RPMI7951 (cell line): ENCODE data around the gene SKIL. TPM values are rescaled to one million over a fixed set of nuclear protein-coding genes. Genes with fewer than 3 reads are reported as not detected.
"Not testable (repeated sequence)": the region's sequence is repeated elsewhere in the genome, so short reads cannot be mapped to it uniquely, and the experiment has no call there.

ENCODE experiments used
- DNase-seq: peaks from one replicate; pipeline ENCODE4 v3.0.0-alpha.2; 2012; ENCODE audit warnings: low read depth
- total RNA-seq: library from RNA; depleted of rRNA; stranded (reverse); fragments of >200 nt; shearing (Covaris generic); gene quantifications from 2 replicates; pipeline ENCODE4 v1.2.3, GENCODE V29; 2014; rRNA removed

SKIL gene, protein sequence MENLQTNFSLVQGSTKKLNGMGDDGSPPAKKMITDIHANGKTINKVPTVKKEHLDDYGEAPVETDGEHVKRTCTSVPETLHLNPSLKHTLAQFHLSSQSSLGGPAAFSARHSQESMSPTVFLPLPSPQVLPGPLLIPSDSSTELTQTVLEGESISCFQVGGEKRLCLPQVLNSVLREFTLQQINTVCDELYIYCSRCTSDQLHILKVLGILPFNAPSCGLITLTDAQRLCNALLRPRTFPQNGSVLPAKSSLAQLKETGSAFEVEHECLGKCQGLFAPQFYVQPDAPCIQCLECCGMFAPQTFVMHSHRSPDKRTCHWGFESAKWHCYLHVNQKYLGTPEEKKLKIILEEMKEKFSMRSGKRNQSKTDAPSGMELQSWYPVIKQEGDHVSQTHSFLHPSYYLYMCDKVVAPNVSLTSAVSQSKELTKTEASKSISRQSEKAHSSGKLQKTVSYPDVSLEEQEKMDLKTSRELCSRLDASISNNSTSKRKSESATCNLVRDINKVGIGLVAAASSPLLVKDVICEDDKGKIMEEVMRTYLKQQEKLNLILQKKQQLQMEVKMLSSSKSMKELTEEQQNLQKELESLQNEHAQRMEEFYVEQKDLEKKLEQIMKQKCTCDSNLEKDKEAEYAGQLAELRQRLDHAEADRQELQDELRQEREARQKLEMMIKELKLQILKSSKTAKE
- 41.9 and 53.1 TPM in 2 replicates for total RNA-seq

DNA sequence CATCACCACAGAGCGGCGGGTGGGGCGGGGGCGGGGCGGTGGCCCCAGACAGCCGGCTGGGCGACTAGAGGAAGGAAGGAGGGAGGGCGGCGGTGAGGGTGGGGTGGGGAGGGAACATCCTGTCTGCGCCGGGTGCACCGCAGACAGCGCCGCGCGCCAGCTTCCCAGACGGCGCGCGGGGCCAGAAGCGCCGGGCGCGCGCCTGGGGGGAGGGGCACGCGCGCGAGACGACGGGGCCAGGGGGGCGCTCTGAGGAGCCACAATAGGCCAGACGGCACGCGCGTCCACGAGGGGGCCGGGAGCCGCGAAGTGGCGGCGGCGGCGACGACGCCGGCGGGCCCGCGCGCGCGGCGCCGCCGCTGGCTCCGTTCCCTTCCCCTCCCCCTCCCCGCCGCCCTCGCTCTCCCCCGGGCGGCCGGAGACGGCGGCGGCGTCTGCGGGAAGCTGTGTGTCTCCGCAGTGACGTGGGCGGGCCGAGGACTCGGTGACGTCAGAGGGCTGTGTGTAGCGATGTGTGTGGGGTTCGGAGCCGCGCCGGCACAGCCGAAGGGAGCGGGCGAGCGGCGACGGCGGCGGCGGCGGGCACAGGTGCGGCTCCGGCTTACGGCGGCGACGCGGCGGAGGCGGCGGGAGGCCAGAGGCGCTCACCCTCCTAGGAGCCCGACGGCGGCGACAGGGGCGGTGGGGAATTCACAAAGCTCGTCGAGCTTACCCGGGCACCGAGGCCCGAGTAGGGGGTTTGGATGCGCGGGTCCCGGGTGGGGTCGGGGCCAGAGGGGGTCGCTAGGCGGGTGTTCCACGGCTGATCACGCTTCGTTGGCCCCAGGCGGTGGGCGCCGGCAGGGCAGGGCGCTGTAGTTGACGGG is at the start of gene SKIL:
SKIL (plus strand) TSS at position 540 of the 866 bp plus-strand sequence. CDS start 2,617 bp downstream, outside the sequence.
- DNase-seq: peak; percentile 96

DNA sequence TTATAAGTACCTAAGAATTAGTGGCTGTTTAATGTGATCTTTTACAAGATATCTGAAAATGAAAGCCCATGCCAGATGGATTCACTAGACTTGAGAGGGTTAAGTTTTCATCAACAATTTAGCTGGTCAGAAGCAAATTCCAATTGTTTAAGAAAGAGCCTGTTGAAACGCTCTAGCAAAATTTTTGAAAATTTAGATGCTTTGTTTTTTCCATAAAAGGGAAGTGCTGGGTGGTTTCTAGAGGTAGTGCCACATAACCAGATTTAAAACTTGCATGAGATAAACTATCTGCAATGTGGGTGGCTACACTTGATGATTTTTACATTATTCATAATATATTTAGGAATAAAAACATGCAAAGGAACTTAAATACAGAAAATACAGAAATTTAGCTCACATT is 48.5 kb upstream of the SKIL start:
- no peak for DNase-seq

DNA sequence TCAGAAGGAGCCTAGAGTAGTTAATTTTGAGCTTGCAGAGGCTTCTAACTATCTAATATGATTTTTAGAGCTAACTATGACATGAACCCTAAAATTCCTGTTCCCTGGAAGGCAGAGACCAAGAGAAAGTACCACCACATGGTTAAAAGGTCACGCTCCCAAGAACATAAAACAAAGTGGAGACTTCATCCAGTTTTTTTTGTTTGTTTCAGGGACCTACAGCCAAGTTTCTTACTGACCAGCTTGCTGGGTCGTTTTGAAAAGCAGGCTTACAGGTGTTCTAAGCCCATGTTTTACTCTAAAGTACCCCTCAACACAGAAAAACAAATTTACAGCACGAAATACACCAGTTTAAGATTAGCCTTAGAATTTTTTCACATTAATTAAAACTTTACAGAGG is 39.6 kb upstream of the SKIL start:
- DNase-seq: no peak

DNA sequence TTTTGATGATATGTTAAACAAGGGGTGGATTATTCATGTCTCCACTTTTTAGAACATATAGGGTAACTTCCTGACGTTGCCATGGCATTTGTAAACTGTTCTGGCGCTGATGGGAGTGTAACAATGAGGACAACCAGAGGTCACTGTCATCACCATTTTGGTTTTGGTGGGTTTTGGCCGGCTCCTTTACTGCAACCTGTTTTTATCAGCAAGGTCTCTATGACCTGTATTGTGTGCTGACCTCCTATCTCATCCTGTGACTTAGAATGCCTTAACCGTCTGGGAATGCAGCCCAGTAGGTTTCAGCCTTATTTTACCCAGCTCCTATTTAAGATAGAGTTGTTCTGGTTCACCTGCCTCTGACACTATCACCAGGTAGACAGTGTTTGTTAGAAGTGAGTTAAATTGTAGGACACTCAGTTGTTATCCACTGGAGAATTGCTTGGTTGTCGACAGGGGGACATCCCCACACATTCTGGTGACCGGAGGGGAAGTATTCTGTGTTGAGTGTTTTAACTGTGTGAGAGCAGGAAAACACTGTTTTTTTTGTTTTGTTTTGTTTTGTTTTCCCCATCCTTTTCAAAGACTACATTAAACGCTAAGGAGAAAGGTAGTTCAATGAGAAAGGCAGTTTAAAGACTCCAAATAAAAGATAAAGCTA is 36.9 kb upstream of the SKIL start:
- peak; percentile 15 for DNase-seq

DNA sequence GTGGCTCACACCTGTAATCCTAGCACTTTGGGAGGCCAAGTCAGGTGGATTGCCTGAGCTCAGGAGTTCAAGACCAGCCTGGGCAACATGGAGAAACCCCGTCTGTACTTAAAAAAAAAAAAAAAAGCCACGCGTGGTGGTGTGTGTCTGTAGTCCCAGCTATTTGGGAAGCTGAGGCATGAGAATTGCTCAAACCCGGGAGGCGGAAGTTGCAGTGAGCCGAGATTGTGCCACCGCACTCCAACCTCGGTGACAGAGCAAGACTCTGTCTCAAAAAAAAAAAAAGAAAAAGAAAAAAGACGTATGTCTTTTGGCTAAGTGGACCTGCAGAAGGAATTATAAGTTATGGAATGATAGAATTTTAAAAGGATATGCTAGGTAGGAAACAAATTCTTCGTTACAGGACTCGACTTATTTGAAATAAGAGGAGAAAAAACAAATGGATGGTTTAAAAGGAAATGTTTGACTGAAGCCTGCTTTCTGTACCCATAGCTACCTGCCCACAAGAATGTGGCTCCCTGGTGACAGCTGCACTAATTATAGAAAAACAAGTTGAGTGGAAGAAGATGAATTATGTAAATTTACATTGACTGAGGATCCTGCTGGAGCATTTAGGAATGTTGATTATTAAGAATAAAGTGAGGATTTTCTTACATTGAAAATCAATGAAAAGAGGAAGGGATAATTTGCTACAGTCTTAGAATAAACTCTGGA is 36.0 kb upstream of the SKIL start:
- no peak for DNase-seq

DNA sequence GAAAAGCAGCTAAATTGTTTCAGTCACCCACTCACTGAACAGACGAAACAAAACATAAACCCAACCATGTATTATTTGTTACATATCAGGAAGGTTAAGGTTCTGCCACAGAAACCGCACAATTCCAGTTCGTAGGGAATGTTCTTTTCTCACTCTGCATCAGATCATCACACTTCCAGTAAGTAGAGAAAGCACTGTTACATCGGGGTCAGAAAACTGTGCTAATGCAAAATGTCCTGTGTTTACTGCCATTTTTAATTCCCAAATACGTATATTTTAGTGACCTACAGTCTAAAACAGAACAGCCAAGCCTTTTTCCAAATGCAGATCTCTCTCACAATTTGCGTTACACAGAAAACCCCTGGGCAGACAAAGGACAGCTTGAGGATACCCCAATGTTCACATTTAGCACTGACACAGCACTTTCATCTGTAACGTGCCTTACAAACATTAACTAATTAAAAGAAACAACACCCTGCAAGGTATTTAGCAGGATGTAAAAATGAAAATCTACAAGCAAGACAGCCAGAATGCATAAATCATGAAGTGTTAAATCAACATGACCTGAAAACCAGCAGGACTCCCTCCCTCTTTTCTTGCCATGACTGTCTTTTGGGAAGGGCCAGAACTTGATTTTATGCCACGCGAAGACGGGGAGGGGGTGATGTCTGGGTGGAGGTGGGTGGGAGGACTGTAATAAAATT is 34.8 kb upstream of the SKIL start:
- DNase-seq: no peak

DNA sequence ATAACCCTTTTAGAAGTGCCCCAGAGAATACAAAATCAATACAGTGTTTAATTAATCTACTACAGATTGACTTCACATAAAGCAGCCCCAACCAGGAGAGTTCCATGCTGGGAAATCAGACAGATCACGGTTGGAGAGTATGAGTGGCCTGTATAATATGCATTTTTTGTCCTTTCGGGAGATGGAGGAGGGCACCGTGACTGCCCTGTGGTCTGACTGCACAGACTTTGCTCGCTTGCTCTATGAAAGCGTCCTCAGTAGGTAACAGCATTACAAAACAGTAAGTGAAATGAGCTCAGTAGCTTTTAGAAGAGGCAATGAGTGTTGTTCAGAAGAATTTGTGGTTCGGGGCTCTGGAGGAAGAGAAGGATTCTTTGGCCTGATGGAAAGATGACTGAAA is 34.2 kb upstream of the SKIL start:
- DNase-seq: no peak

DNA sequence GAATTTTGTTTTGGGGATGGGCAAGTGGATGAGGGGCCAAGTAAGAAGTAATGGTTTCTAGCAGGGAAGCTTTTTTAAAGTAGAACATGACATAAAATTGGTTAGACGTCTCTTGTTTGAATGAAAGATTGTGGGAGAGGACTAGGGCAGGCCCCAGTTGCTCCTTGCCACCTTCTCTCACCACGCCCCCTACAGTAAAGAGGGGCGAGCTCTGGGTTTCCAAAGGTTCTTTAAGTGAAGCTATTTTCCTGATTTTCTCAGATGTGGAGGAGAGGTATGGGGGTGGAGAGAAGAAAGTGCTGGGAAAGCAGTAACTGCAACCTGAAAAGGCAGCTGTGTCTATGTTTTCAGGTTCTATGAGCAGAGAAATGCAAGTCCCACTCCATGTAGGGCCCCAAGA is 32.6 kb upstream of the SKIL start:
- no peak for DNase-seq

DNA sequence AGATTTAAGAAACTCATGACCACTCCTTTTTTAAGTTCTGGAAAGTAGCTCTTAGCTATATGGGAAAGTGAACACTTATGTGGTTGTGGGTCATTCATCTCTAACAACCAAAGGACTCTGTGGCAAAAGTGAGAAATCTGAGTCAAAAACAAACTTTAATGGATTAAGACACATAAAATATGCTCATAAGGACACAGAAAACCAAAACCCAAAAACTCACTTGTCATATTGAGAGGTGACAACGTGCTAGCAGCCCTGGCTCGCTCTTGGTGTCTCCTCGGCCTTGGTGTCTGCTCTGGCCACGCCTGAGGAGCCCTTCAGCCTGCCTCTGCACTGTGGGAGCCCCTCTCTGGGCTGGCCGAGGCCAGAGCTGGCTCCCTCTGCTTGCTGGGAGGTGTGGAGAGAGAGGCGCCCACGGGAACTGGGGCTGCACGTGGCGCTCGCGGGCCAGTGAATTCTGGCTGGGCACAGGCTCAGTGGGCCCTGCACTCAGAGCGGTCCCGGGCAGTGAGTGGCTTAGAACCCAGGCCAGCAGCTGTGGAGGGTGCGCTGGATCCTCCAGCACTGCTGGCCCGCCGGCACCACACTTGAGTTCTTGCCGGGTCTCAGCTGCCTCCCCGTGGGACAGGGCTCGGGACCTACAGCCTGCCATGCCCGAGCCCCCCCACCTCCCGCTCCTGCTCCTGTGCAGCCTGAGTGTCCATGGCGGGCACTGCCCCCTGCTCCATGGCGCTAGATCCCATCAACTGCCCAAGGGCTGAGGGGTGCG is 30.3 kb upstream of the SKIL start:
- no peak for DNase-seq

DNA sequence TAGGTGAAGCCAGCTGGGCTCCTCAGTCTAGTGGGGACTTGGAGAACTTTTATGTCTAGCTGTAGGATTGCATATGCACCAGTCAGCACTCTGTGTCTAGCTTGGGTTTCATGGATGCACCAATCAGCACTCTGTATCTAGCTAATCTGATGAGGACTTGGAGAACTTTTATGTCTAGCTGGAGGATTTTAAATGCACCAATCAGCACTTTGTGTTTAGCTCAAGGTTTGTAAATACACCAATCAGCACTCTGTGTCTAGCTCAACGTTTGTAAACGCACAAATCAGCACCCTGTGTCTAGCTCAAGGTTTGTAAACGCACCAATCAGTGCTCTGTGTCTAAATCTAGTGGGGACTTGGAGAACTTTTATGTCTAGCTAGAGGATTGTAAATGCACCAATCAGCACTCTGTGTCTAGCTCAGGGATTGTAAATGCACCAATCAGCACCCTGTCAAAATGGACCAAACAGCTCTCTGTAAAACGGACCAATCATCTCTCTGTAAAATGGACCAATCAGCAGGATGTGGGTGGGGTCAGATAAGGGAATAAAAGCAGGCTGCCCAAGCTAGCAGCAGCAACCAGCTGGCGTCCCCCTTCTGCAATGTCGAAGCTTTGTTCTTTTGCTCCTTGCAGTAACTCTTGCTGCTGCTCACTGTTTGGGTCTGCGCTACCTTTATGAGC is 29.5 kb upstream of the SKIL start:
- DNase-seq: not testable (repeated sequence)

DNA sequence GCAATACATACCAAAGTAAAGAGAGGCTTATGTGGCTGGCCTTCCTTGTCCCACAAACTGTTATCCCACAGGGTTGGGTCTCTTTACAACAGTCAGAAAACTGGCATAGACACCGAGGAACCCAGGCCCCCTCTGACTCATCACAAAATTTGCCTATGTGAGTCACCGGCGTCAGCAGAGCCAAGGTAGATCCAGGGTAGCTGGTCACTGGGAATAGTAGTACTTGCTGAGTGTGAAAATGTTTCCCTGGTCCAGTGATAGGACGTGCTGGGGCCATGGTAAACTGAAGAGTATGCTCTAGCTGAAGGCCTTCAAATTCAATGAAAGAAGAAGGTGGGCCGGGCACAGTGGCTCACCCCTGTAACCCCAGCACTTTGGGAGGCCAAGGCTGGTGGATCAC is 27.1 kb upstream of the SKIL start:
- peak; percentile 77 for DNase-seq

DNA sequence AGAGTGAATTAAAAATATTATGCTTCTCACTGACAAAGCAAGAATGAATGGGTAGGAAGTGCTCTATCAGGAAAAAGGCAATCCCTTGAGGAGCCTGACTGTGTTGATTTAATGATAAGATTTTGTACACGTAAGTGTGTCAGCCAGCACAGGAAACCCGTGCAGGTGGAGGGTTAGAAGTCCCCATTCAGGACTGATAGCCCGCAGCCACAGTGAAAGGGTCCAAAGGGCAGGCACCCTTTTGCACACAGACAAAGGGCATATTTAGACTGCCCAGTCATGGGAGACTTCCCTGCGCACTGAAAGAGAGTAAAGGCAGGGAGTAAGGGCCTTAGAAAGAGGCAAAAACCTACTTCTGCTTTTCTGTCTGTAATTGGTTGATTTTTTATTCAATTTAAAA is 26.4 kb upstream of the SKIL start:
- DNase-seq: no peak

DNA sequence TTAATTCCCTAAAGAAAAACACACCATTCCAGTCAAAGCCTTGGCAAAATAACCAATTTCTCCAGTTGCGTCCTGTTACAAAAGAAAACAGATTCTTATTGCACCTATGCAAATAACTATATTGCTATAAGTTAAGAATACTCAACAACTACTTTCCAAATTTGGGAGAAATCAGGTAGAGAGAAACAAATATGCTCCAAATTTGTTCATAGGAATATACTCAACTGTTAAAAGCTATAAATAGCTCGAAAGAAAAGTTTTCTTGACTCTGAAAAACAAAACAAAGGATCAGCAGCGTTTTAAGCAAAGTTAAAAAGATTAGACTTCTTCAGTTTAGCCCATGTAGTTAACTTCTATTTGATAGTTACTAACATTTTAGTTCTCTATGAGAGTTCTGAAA is 20.1 kb upstream of the SKIL start:
- no peak for DNase-seq

DNA sequence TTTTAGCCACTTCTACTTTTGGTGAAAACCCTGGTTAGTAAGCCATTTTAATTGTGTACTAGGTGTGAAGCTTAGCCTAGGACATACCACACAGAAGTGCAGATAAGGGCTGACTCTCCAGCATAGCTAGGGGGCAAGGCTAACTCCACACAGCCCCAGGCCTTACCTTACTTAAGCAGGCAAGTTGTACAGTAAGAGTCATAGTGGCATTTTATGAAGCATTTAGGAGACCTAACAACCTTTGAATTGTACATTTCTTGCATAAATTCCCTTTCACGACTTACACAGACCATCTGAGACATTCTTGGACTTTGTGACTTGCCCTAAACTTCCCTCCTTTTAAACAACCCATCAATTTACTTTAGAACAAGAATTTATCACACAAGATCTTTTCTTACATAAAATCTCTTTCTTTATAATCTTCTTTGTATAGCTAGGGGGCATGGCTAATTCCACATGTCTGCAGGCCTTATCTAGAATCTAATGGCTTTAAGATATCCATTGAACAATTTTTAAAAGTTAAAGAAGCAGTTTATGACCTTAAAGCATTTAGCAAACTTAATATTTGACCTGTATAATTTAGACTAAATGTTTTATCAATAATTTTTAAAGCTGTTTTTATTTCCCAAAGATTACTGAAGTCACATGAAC is 18.7 kb upstream of the SKIL start:
- no peak for DNase-seq

DNA sequence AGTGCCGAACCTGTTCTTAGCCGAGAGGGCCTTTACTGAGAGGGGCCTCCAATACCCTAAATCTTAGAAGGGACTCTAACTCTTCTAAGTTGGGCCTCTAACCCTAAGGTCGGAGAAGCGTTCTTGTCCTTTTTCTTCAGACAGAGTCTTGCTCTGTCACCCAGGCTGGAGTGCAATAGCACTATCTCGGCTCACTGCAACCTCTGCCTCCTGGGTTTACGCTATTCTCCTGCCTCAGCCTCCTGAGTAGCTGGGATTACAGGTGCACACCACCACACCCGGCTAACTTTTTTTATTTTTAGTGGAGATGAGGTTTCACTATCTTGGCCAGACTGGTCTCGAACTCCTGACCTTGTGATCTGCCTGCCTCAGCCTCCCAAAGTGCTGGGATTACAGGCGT is 15.2 kb upstream of the SKIL start:
- DNase-seq: not testable (repeated sequence)

DNA sequence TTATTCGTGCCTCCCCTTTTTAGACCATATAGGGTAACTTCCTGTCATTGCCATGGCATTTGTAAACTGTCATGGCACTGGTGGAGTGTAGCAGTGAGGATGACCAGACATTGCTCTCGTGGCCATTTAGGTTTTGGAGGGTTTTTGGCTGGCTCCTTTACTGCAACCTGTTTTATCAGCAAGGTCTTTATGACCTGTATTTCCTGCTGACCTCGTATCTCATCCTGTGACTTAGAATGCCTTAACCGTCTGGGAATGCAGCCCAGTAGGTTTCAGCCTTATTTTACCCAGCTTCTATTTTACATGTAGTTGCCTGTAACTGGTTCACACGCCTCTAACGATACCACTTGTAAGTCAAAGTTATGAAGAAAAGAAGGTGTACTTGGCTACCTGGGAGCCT is 13.7 kb upstream of the SKIL start:
- DNase-seq: not testable (repeated sequence)

DNA sequence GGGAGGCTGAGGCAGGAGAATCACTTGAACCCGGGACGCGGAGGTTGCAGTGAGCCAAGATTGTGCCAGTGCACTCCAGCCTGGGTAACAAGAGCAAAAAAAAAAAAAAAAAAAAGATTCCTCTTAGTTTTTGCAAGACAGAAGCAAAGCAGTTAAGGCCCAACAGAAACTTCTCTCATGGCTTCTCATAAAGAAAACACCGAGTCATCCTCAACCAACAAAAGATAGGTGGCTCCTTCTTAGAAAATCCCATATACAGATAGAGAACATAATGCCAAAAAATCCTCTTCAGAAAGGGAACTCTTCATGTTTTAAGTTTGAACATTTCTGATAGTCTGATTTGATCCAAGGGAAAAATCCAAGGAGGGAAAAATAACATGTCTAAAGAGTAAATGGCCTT is 12.5 kb upstream of the SKIL start:
- DNase-seq: no peak
